HCT116 (cell line): ENCODE measurements around the gene ABLIM1. TPM values are rescaled to one million over a fixed set of nuclear protein-coding genes. Genes with fewer than 3 reads are reported as not detected.
A peak's percentile ranks its signal among the peaks of the same experiment; 100 is the strongest.

Experiments
- ATAC-seq: fragments of 200-7000 bp; cut with Tn5 transposase; 2 replicates; pipeline ENCODE4 v1.9.1; 2020; ENCODE audit warnings: mild to moderate bottlenecking, moderate library complexity
- BruUV-seq: library from RNA; stranded (reverse); fragments of 400-500 nt; replicated peaks from 2 replicates; lab custom pipeline; 2021; lab: Mats Ljungman, UMichigan
- CTCF ChIA-PET: fragments of 300-600 bp; sonication (Branson Sonifier 250); formaldehyde crosslinking; loops from one replicate; lab custom pipeline; 2021; ENCODE audit warnings: antibody characterized with exemption; lab: Charles Lee
- POLR2A ChIA-PET: fragments of 300-600, 350-600 bp; sonication (Branson Sonifier 250); formaldehyde crosslinking; loops from one replicate; lab custom pipeline; 2021; ENCODE audit warnings: antibody characterized with exemption; lab: Charles Lee
- RAD21 ChIA-PET, 2 experiments: fragments of 300-600 bp; sonication (Branson Sonifier 250); formaldehyde crosslinking; loops; one replicate each; lab custom pipeline; 2023; ENCODE audit warnings: low total read pairs in 2 of 2; ENCODE audit not compliant: uncharacterized antibody in 2 of 2, unreplicated experiment in 2 of 2, low non-redundant PET in 1 of 2; lab: Charles Lee
- DNase-seq: peaks from one replicate; pipeline ENCODE4 v3.0.0-alpha.2; 2010; ENCODE audit warnings: low read depth, low spot score
- H2AFZ ChIP-seq: fragments of 200-600 bp; shearing (Covaris generic), sonication (generic); 2 replicates; pipeline ENCODE4 v1.6.1; 2017; ENCODE audit warnings: low read depth, mixed run types, mixed read lengths, antibody characterized with exemption, low read length; ENCODE audit not compliant: poor library complexity, severe bottlenecking
- H3K27ac ChIP-seq: 2 replicates; pipeline ENCODE4 v1.5.1; 2012; ENCODE audit warnings: low read depth, low read length
- H3K27me3 ChIP-seq: fragments of 200-600 bp; sonication (generic); 2 replicates; pipeline ENCODE4 v1.6.1; 2016; ENCODE audit warnings: mixed run types, low read length, mixed read lengths; ENCODE audit not compliant: insufficient read depth
- H3K36me3 ChIP-seq, 2 experiments: fragments of 200-500 bp in 1 of 2; fragments of 200-600 bp in 1 of 2; sonication (Bioruptor generic) in 1 of 2; sonication (generic) in 1 of 2; 2 replicates each; pipeline versions ENCODE4 v1.5.1 to v1.6.1; 2014 to 2016; ENCODE audit warnings: low read length in 2 of 2, inconsistent platforms in 1 of 2, mixed read lengths in 1 of 2, mixed run types in 1 of 2; ENCODE audit not compliant: insufficient read depth in 2 of 2, control insufficient read depth in 1 of 2
- H3K4me1 ChIP-seq, 2 experiments: fragments of 200-600 bp in 1 of 2; sonication (generic) in 1 of 2; 2 replicates each; pipeline versions ENCODE4 v1.5.1 to v1.6.1; 2012 to 2017; ENCODE audit warnings: low read length in 2 of 2, inconsistent platforms in 1 of 2, mild to moderate bottlenecking in 1 of 2, mixed read lengths in 1 of 2, mixed run types in 1 of 2, moderate library complexity in 1 of 2; ENCODE audit not compliant: insufficient read depth in 2 of 2, control insufficient read depth in 1 of 2
- H3K4me2 ChIP-seq: fragments of 200-600 bp; sonication (generic); 2 replicates; pipeline ENCODE4 v1.6.1; 2017; ENCODE audit warnings: mixed run types, low read length, mixed read lengths
- H3K4me3 ChIP-seq, 2 experiments: fragments of 200-600 bp in 1 of 2; sonication (generic) in 1 of 2; replicated peaks in 1 of 2; 2 replicates each; pipeline ENCODE4 v1.5.1; 2011 to 2016; ENCODE audit warnings: low read length in 2 of 2, control low read depth in 1 of 2, low read depth in 1 of 2, mild to moderate bottlenecking in 1 of 2, mixed read lengths in 1 of 2, mixed run types in 1 of 2
- H3K79me2 ChIP-seq: fragments of 200-600 bp; sonication (generic); 2 replicates; pipeline ENCODE4 v1.6.1; 2017; ENCODE audit warnings: mild to moderate bottlenecking, mixed run types, low read length, moderate library complexity, mixed read lengths; ENCODE audit not compliant: insufficient read depth
- H3K9ac ChIP-seq: fragments of 200-600 bp; sonication (generic); 2 replicates; pipeline ENCODE4 v1.6.1; 2016; ENCODE audit warnings: low read length, mixed read lengths
- H3K9me2 ChIP-seq: fragments of 200-600 bp; sonication (generic), shearing (Covaris generic); 2 replicates; pipeline ENCODE4 v1.6.1; 2017; ENCODE audit warnings: mixed run types, mild to moderate bottlenecking, moderate library complexity; ENCODE audit not compliant: insufficient read depth
- H3K9me3 ChIP-seq, 2 experiments: fragments of 200-500 bp in 1 of 2; fragments of 200-600 bp in 1 of 2; sonication (Bioruptor generic) in 1 of 2; sonication (generic) in 1 of 2; 2 replicates each; pipeline ENCODE4 v1.6.1; 2014 to 2017; ENCODE audit warnings: low read length in 2 of 2, mixed read lengths in 2 of 2, inconsistent platforms in 1 of 2, low read depth in 1 of 2, mild to moderate bottlenecking in 1 of 2, mixed run types in 1 of 2, moderate library complexity in 1 of 2; ENCODE audit not compliant: control insufficient read depth in 1 of 2, insufficient read depth in 1 of 2
- H4K20me1 ChIP-seq: fragments of 200-600 bp; sonication (generic), shearing (Covaris generic); 2 replicates; pipeline ENCODE4 v1.6.1; 2017; ENCODE audit warnings: mixed run types, mild to moderate bottlenecking, moderate library complexity; ENCODE audit not compliant: insufficient read depth
- CTCF ChIP-seq, 3 experiments: fragments of 200-600 bp in 1 of 3; sonication (generic) in 1 of 3; IDR thresholded peaks in 2 of 3; conservative IDR thresholded peaks in 1 of 3; 2 replicates each; pipeline ENCODE4 v1.5.1; 2012 to 2017; ENCODE audit warnings: low read depth in 2 of 3, low read length in 2 of 3, antibody characterized with exemption in 1 of 3, borderline replicate concordance in 1 of 3, control low read depth in 1 of 3, mild to moderate bottlenecking in 1 of 3, mixed read lengths in 1 of 3, mixed run types in 1 of 3, moderate library complexity in 1 of 3; ENCODE audit not compliant: insufficient read depth in 1 of 3
- EZH2 ChIP-seq: fragments of 200-600 bp; sonication (generic); IDR thresholded peaks from 2 replicates; pipeline ENCODE4 v1.6.1; 2017; ENCODE audit warnings: antibody characterized with exemption, mixed run types
- EZH2phosphoT487 ChIP-seq: fragments of 200-600 bp; IDR thresholded peaks from 2 replicates; pipeline ENCODE4 v1.6.1; 2018; ENCODE audit warnings: antibody characterized with exemption, borderline replicate concordance
- FOSL1 ChIP-seq: IDR thresholded peaks from 2 replicates; pipeline ENCODE4 v1.6.1; 2012; ENCODE audit warnings: low read depth
- POLR2AphosphoS5 ChIP-seq: IDR thresholded peaks from 2 replicates; pipeline ENCODE4 v1.6.1; 2011; ENCODE audit warnings: mild to moderate bottlenecking, low read depth, low read length, moderate library complexity
- ZBTB33 ChIP-seq: IDR thresholded peaks from 2 replicates; pipeline ENCODE4 v1.6.1; 2011; ENCODE audit warnings: mild to moderate bottlenecking, low read length, moderate library complexity; ENCODE audit not compliant: insufficient replicate concordance; ENCODE audit errors: extremely low read depth
- ZFX ChIP-seq: fragments of 450-650 bp; IDR thresholded peaks from 2 replicates; pipeline ENCODE4 v1.6.1; 2017
- ZNF274 ChIP-seq: fragments of 200-500 bp; sonication (Bioruptor generic); IDR thresholded peaks from 2 replicates; pipeline ENCODE4 v1.6.1; 2014; ENCODE audit warnings: mild to moderate bottlenecking, low read depth, low read length, inconsistent platforms
- intact Hi-C: fragments of 100-400 bp; cut with micrococcal nuclease; formaldehyde crosslinking; loops from 2 replicates; pipeline ENCODE4 v1.10.0; 2022
- total RNA-seq: library from RNA; stranded (reverse); gene quantifications from one replicate; pipeline ENCODE4 v1.2.1, GENCODE V29; 2021; ENCODE audit not compliant: unreplicated experiment

ABLIM1 gene
- total RNA-seq, 1 experiment from 2014 or later: 96.2 TPM

- H3K4me2 ChIP-seq: no peak overlapping the region
- CTCF ChIA-PET: no interaction called here
- H4K20me1 ChIP-seq: no peaks in the 10 kb centered on the region
- no peak overlapping the region for H2AFZ ChIP-seq
- DNase-seq (no peak), ATAC-seq (peak; percentile 70)
- H3K79me2 ChIP-seq: peaks cover 52% of the 10 kb centered on the region
- H3K9me2 ChIP-seq: no peaks in the 10 kb centered on the region
- TF ChIP-seq CTCF (IDR thresholded peaks at IDR 0.05 in 2 of 3, conservative IDR thresholded peaks at IDR 0.05 in 1 of 3; ENCODE audit: borderline replicate concordance in 1 of 3, insufficient read depth in 1 of 3, low read depth in 2 of 3, low read length in 2 of 3) (peak in 2 of 3 experiments; percentile 4 to 49; a peak in 3 of 6 replicates), ZNF274 (no peak), POLR2AphosphoS5 (no peak)
- no peaks in the 10 kb centered on the region for H3K9me3 ChIP-seq
- no peaks in the 10 kb centered on the region for H3K36me3 ChIP-seq
- H3K4me1 ChIP-seq: peaks cover 0 to 15% of the 10 kb centered on the region in 2 experiments; a peak in 1 of 4 replicates
- H3K4me3 ChIP-seq: no peak overlapping the region
- intact Hi-C loops: no loop called here
- BruUV-seq: no TSS peak
- RAD21 ChIA-PET: no interaction called here
- POLR2A ChIA-PET: no interaction called here
- no peak overlapping the region for H3K9ac ChIP-seq
- no peaks in the 10 kb centered on the region for H3K27me3 ChIP-seq
- no peak overlapping the region for H3K27ac ChIP-seq
These were observed 156.4 kb downstream of the ABLIM1 start for GRCh38 chr10:114501650-114502049.

GRCh38 chr10:114500643-114501042 lies 157.4 kb downstream of the ABLIM1 start:
- Histone ChIP-seq H3K27ac (no peak overlapping the region), H3K79me2 (peaks cover 47% of the 10 kb centered on the region), H3K4me1 (peaks cover 0 to 15% of the 10 kb centered on the region in 2 experiments; a peak in 1 of 4 replicates), H3K36me3 (0 out of 4 replicates have a peak, but pooled peaks cover 0 to under 1% of the 10 kb centered on the region in 2 experiments), H2AFZ (no peak overlapping the region), H3K9me2 (no peaks in the 10 kb centered on the region), H3K4me2 (no peak overlapping the region), H3K9me3 (no peaks in the 10 kb centered on the region), H4K20me1 (no peaks in the 10 kb centered on the region), H3K4me3 (no peak overlapping the region), H3K9ac (no peak overlapping the region), H3K27me3 (no peaks in the 10 kb centered on the region)
- DNase-seq: no peak
- no peak for ATAC-seq
- no TSS peak for BruUV-seq
- CTCF ChIA-PET: interaction anchor here (1.2 kb wide), 1 partner anchor 29 kb away, joined by 3 read pairs; no protein-coding TSS in a partner anchor
- RAD21 ChIA-PET: interaction anchor here in 1 of 2 experiments (0.6 kb wide), 1 partner anchor 29 kb away, joined by 5 read pairs; no protein-coding TSS in a partner anchor
- TF ChIP-seq EZH2phosphoT487 (no peak), FOSL1 (no peak), ZBTB33 (no peak), CTCF (IDR thresholded peaks at IDR 0.05 in 2 of 3, conservative IDR thresholded peaks at IDR 0.05 in 1 of 3; ENCODE audit: borderline replicate concordance in 1 of 3, insufficient read depth in 1 of 3, low read depth in 2 of 3, low read length in 2 of 3) (no peak), ZFX (no peak), ZNF274 (no peak), EZH2 (no peak)
- POLR2A ChIA-PET: no interaction called here
- intact Hi-C loops: no loop called here
